ENCODE data around the gene PIK3C3.
A peak's percentile ranks its signal among the peaks of the same experiment; 100 is the strongest.
"Not testable (repeated sequence)": the region's sequence is repeated elsewhere in the genome, so short reads cannot be mapped to it uniquely, and the experiment has no call there.

PIK3C3 gene

DNA sequence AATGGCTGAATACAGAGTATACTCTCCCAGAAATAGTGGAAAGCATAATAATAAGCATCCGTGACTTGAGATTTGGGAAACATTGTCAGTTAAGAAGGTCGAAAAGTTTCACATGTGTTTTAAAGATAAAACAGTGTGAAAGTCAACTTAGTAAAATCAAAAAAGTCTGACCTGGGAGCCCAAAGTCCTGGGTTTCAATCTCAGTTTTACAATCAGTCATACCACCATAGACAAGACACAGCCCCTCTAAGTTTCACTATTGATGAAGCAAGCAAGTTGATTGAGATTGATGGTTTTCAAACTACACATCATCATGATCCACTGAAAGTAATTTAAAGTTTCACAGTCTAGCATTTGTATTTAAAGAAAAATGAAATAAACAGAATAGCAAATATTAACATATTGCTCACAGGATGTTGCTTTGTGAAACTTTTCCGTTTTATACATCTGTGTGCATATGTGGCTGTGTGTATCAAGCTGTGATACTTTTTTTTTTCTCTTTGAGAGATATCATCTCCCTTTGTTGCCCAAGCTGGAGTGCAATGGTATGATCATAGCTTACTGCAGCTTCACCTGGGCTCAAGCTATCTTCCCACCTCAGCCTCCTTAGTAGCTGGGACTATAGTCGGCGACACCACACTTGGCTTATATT, 71.1 kb downstream of the PIK3C3 start:
- DNase-seq = no peak

DNA sequence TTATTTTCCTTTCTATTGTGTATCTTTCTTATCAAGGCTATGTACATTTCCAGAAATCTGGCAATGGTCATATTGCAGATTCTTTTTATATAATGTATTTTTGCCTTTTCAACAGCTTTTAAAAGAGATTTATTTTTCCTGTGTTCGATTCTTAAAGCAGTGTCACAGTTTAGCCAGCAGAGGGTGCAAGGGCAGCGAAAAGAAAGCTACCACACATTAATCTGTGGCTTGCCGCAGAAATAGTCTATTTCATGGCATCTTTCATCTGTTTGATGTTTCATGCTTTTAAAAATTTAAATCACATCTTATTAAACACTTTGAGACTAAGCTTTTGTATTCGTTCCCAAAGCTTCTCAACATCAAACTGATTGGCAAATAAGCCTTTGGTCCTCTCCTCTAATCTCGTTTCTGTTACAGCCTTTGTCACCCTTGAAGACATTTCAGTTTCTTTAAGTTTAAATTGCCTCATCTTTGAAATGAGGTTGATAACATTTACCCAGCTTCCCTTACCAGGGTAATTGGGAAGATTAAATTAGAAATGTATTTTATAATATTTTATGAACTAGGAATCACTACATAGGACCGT, 73.3 kb downstream of the PIK3C3 start:
- peak in 1 of 2 experiments; percentile 22 for DNase-seq

DNA sequence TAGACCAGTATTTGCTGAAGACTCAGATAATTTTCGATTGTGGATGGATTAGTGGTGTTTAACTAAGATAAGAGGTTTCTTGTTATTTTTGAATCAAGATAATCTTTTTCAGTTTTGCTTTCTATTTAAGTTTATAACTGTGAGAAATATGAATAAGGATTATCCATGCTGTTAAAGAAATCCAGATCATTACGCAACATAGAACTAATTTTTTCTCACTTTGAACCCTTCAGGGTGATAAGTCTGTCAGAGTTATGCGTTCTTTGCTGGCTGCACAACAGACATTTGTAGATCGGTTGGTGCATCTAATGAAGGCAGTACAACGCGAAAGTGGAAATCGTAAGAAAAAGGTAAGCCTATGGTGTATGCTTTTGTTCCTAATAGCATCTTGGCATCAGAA, 74.1 kb downstream of the PIK3C3 start:
- no peak for DNase-seq

DNA sequence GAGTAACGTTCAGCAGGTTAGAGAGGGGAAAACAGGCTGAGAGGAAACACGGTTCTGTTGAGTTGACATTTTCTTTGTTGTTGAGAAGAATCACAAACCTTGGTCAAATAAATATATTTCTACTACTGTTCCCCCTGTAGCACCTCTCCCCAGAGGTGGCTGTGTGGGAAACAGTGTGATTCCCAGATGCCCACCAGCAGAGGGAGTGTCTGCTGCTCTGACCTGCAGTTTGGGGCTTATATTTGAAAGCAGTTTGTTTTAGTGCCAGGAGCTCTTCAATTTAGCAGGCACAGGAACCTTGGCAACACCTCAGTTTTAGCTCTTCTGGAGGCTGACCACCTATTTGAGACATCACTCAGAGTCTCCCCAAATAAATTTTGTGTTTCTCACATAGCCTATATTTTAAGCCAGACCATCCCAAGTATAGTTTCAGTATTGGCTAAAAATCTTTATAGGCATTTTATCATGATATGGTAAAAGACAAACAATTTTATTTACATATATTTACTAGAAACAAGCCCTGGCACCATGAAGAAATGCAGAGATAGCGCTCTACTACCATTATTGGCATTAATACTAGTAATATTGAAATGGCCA, 75.7 kb downstream of the PIK3C3 start:
- peak; percentile 10 to 25 for DNase-seq

DNA sequence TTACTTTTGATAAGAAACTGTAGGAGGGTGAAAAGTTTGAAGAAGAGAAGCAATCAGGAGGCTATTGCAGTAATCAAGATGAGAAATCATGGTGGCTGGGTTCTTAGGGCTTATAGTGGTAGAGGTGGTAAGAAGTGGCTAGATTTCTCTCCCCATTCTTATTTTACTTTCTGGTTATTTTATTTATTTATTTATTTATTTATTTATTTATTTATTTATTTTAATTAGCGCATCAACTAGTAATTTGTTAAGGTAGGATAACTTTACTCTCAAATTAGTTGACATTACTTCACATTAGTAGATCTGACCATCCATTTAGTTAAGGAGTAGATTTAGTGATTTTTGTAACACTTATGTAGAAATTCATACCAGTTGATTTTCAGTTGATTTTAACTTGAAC, 77.4 kb downstream of the PIK3C3 start:
- no peak for DNase-seq

DNA sequence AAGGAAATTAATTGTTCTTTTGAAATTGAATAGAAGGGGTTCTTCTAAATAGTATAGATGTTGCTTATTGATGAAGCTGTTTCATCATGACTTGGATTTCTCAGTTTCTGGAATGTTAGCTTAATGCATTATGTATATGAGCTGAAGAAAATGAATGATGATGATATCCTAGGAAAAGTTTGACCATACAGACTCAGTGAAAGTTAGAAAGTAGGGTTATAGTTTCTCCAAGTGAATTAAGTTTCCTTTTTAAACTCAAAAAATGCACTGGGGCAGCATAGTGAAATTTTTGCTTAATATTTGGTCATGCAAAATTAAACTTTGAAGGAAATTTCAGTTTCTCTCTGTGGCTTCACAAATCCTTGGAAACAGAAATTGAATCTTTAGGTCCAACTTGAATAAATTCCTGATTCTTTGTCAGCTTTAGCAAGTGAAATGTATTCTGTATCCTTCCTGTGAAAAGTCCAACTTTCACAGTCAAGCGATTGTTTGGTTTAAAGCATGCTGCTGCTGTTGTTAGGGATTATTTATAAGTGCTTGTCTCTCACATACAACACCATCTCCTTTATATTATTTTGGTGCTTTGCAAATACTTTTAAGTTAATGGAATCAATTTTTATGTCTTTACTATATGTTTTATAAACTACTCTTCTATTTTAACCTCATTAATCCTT, 78.2 kb downstream of the PIK3C3 start:
- DNase-seq = no peak

DNA sequence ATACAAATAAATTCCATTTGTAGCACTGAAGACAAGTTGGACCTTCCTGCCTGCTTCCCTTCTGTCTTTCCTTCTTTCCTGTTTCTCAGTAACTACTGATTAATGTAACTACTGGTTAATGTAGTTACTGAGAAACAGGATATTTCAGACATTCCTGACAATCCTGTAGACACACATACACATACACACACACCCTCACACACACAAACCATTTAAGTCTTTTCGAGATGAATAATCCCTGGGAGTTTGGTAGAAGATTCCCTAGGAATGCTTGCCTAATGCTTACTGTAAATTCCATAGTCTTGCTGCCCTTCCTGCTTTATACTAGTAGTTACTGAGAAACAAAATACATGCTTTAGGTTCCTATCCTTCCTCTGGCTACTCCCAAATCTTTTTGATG, 83.9 kb downstream of the PIK3C3 start:
- DNase-seq = no peak

DNA sequence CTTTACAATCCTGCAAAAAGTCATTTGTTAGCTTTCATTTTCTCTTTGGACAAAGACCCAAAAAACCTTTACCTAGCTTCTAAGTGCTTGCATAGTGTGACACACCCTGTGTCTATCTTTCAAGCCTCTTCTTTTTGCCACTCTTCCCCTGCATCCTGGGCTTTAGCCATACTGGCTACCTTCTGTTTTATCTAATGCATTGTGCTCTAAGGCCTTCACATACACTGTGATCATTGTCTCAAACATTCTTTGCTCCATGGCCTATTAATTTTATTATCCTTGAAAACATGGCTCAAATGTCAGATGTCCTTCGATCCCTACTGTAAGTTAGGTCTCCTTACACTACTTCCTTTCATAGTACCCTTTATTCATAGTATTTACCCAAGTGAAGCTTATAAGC, 84.4 kb downstream of the PIK3C3 start:
- no peak for DNase-seq

DNA sequence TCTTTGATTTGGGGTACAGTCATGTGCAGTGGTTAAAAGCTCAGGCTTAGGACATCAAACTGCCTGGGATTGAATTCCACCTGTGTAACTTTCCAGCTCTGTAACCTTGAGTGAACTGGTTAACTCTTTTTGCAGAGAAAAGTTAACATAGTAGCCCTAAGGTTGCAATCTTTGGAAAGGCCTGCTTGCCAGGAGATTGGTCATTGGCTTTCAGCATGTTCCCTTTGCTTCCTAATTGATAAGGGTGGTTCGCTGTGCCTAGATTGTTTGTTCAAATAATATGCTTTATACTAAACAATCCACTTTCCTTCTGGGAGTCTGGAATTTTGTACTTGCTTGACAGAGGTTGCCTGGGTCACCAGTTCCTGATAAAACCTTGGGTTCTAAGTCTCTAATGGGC, 86.8 kb downstream of the PIK3C3 start:
- no peak for DNase-seq

DNA sequence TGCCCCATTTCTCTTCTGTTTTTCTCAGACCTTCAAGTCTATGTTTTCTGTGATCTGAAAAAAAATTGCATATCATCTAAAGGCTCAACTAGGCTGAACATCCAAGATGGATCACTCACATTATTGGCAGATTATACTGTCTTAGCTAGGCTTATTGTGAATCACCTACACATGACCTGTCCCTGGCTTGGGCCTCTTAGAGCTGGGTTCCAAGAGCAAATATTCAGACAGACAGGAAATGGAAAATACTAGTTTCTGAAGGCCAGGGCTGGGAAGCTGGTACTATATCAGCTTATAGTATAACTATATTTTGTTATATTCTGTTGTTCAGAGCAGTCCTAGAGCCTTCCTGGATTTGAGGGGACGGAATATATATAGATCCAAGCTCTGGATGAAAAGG, 90.3 kb downstream of the PIK3C3 start:
- no peak for DNase-seq

DNA sequence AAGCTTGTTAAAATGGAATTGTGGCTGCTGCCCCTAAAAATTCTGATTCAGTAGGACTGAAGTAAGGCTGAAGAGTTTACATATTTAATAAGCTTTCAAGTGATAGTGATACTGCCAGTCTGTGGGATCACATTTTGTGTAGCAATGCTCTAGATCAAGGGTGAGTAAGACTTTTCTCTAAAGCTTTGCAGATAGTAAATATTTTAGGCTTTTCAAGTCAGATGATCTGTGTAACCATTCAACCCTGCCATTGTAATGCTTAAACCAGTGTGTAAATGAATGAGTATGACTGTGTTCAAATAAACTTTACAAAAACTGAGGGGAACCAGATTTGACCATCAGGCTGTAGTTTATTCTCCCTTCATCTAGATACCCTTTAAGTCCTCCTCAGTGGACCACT, 92.7 kb downstream of the PIK3C3 start:
- DNase-seq = peak in 1 of 2 experiments; percentile 9

DNA sequence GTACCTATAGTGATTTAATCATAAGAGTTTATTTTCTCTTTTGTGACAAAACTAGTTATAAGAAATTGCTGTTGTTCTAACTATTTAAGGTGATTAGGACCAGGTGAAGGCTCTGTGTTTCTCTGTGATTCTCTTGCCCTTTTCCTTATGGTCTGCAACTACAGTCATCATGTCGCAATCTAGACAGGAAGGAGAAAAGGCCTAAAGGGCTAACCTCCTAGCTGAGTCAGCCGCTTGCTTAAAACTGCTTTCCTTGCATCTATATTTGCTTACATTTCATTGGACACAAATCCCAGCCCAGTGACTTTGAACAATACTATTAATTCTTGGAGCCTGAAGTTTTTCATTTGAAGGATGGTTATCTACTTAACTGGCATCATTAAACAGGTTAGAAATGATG, 93.1 kb downstream of the PIK3C3 start:
- peak; percentile 79 to 81 for DNase-seq

DNA sequence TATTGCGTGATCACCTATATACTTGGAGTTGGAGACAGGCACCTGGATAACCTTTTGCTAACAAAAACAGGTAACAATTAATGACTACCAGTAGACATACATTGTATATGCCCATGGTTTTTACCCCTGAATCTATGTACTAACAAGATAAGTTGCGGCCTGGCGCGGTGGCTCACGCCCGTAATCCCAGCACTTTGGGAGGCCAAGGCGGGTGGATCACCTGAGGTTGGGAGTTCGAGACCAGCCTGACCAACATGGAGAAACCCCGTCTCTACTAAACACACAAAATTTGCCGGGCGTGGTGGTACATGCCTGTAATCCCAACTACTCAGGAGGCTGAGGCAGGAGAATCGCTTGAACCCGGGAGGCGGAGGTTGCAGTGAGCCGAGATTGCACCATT, 94.5 kb downstream of the PIK3C3 start:
- DNase-seq = not testable (repeated sequence)

DNA sequence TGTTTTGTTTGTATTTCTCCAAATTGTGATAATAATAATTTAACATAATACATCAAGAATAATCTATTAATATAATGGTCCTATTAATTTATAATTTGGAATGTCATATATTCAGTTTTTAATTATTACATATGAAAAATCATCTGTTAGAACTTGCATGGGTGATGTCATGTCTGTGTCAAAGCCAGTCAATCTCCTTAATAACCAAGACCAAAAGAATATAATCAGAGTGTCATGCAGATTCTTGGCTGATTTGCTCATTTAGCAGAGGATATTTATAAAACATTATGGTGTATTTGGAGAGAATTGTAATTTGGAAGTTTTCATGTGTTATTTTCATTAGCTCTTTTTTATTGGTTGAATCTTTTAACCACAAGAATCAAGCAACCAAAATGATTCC, 96.4 kb downstream of the PIK3C3 start:
- DNase-seq = no peak

DNA sequence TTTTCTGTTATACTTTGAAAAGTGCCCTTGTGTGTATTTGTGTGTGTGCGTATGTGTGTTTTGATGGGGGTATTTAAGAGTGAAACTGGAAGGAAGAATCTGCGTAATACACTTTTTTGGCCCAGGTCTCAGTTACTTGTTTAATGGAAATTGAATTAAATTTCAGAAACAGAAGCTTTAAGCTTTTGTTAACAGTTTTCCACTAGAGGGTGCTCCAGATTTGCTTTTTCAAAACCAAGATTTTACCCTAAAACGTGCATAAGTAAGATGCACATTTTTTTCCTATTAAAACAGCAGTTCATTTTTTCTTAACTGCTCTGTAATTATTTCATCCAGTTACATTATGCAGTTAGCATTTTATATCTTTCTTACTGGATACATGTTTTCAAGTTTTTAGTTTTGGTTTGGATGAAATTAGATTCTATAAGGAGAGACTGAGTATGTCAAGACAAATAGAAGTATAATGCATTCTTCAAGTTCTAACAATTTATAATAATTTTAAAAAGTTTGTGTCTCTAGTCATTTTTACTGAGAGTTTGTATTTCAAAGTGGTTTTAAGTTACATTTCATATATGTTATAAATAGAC, 97.2 kb downstream of the PIK3C3 start:
- peak in 1 of 2 experiments; percentile 2 for DNase-seq

DNA sequence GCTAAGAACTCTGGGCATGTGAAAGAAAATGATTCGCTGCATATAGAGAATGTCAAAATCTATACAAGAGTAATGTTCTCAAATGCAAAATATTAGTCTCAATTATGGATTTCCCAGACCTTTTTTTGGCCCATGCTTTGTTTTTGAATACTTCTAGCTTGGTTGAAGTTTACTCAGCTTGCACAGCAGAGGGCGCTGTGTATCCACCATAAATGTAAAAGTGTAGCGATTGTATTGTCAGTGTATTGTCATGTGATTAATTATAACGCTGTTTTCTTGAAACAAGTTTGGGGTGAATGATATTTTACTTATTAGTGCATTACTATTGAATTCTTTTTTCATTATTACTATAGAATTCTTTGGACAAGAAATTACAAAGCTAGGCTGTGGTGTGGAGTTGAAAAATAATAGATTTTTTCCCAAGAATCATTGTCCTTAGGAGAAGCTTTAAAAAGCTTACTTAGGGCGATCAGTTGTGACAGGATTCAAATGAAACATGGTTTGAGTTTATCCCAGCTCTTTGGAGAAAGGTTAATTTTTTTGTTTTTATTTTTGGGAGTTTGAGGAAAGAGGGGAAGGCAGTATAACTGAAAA, 98.3 kb downstream of the PIK3C3 start:
- peak; percentile 61 to 75 for DNase-seq

DNA sequence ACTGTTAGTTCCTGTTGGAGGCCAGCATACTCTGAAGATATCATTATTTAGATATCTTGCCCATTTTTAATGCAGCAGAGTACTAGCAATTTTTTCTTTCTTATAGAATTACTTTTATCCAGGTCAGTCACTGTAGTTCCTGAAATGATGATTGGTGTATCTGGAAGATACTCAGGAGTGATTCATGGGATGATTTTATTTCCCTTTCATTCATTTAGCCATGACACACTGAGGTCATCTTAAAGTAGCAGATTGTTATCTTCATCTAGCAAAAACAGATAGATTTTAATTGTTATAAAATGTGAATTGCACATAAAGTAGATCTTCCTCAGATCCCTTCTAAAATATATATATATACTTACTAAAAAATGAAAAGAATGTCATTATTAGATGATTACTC, 109.1 kb downstream of the PIK3C3 start:
- no peak for DNase-seq

DNA sequence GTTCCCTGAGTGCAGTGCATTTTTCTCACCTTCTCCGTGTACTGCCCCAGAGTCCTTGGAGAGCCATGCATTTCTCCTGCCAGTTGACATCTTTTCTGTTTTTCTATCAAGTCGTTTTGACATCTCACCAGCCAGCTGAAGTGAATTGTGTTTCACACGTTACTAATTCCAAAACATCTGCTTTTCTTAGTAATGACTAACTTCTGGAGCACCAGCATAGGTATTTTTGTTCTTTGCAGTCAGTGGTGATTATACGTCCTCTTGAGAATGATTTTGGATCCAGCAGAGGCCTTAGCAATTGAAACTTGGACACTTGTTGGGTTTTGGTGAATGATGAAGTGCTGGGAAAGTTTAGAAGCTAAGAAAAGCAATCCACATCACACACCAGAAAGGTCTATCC, 112.5 kb downstream of the PIK3C3 start:
- DNase-seq = no peak

DNA sequence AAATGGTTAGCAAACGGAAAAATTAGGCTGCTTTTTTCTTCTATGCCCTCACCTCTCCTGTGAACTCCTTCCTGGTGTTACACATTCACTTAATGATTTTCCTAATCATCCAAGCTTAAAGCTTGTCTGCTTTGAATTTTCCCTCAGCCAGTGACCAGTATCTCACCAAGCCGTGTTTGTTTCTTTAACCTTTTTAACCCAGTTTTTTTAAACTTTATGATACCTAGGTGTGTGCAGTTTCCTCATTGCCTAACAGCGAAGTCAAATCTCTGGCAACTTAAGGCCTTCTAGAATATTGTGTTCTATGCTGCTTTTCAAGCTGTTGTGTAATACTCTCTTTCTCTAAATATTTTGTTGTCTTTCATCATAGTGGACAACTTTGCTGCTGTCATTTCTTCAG, 113.0 kb downstream of the PIK3C3 start:
- no peak for DNase-seq

DNA sequence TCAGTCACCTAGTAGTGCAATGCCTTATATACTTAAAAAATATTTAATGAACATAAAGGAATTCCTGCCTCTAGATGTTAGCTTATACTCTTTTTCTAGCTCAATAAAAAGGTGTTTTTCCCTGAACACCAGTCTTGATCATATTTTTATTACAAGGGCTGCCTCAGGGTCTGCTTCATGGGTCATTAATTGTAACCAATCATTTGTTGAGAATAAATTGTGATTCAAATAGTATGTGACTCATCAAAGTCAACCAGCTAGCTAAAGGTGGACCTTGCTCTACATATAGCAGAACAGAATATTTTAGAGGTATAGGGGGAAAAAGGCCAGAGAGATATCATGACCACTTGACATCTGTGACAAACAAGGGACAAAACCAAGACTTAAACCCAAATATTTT, 114.0 kb downstream of the PIK3C3 start:
- no peak for DNase-seq

DNA sequence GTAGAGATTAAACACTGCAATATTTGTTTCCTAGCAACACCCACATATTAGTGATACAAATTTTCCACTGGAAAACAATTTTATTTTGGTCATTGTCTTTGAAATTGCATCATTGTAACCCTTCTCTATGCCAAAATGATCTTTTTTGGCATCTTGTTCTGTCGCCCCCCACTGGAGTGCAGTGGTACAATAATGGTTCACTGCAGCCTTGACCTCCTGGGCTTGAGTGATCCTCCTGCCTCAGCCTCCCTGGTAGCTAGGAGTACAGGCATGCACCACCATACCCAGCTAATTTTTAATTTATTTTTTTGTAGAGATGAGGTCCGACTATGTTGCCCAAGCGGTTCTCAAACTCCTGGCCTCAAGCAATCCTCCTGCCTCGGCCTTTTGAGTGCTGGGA, 117.4 kb downstream of the PIK3C3 start:
- no peak for DNase-seq

DNA sequence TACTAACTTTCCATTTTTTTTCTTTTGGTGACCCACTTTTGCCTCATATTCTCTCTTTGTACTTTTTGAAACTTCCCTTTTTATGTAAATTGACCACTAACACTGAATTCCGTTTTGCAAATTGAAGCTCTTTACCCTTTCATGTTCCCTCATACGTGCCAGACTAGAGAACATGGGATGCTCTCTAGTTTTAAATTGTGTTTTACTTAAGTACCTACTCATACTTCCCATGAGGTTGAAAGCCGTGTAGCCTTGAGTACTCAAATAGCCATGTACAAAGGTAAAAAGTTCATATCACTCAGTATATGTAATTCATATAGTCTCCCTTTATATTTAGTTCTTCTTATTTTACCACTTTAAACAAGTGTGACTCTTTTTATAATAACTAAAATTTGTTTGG, 119.7 kb downstream of the PIK3C3 start:
- no peak for DNase-seq

DNA sequence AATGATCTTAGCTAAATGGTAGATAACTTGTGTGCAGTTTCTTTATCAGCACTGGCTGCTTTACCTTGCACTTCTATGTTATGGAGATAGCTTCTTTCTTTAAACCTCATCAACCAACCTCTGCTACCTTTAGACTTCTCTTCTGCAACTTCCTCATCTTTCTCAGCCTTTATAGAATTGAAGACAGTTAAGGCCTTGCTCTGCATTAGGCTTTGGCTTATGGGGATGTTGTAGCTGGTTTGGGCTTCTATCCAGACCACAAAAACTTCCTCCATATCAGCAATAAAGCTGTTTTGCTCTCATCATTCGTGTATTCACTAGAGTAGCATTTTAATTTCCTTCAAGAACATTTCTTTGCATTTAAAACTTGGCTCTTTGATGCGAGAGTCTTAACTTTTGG, 123.7 kb downstream of the PIK3C3 start:
- DNase-seq = peak; percentile 68 to 77

Measured in AML-193 (cell line).